ENCODE data around the gene MELTF.
"Not testable (repeated sequence)": the region's sequence is repeated elsewhere in the genome, so short reads cannot be mapped to it uniquely, and the experiment has no call there.

Gene MELTF

GRCh38 chr3:197029511-197030167 is at the start of gene MELTF:
Gene MELTF, minus strand, starts transcription at chr3:197029817. Its CDS starts 115 bp downstream, at chr3:197029702.
- peak within 1 kb of the TSS; percentile 83 for H3K27ac Mint-ChIP-seq
- H3K27me3 Mint-ChIP-seq = peaks cover 47 to 70% of the 10 kb centered on the region in 2 donors
- H3K9me3 Mint-ChIP-seq = no peaks in the 10 kb centered on the region
- H3K36me3 Mint-ChIP-seq = peaks cover 31 to 32% of the 10 kb centered on the region in 2 donors
- peak; percentile 76 for DNase-seq
- peaks cover 25 to 51% of the 10 kb centered on the region in 2 donors for H3K4me1 Mint-ChIP-seq
- ATAC-seq (replicated peaks) = peak; percentile 81 to 84
- peak within 1 kb of the TSS; percentile 87 to 95 for H3K4me3 Mint-ChIP-seq

- Mint-ChIP-seq H3K9me3 (no peaks in the 10 kb centered on the region), H3K36me3 (peaks cover 27 to 36% of the 10 kb centered on the region in 2 donors), H3K27ac (no peak overlapping the region), H3K27me3 (no peaks in the 10 kb centered on the region), H3K4me1 (no peaks in the 10 kb centered on the region), H3K4me3 (no peak overlapping the region)
- DNase-seq (no peak), ATAC-seq (replicated peaks) (no peak)
Measured at GRCh38 chr3:197076415-197076814, 46.8 kb upstream of the MELTF start.

DNA sequence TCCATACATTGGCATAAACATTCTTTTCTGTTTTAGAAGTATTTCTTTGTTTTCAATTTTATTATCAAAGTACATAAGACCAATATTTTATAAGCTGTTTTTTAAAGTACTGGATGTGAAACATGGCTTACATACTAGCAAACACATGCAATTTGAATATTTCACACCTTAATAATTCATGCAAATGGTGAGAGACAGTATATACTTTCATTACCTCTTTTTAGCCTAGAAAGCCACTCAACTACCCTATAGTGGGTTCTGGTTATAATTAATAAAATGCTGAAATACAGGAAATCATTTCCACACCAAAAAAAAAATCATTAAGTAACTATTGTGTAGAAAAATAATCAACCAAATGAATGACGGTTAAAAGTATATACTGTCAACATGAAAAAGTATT is 38.5 kb upstream of the MELTF start:
- no peaks in the 10 kb centered on the region for H3K9me3 Mint-ChIP-seq
- H3K4me3 Mint-ChIP-seq = no peak overlapping the region
- H3K36me3 Mint-ChIP-seq = peaks cover 26 to 30% of the 10 kb centered on the region in 2 donors
- peaks cover 2 to 10% of the 10 kb centered on the region in 2 donors for H3K4me1 Mint-ChIP-seq
- DNase-seq (no peak), ATAC-seq (replicated peaks) (peak; percentile 60 to 75)
- no peaks in the 10 kb centered on the region for H3K27me3 Mint-ChIP-seq
- H3K27ac Mint-ChIP-seq = no peak overlapping the region

DNA sequence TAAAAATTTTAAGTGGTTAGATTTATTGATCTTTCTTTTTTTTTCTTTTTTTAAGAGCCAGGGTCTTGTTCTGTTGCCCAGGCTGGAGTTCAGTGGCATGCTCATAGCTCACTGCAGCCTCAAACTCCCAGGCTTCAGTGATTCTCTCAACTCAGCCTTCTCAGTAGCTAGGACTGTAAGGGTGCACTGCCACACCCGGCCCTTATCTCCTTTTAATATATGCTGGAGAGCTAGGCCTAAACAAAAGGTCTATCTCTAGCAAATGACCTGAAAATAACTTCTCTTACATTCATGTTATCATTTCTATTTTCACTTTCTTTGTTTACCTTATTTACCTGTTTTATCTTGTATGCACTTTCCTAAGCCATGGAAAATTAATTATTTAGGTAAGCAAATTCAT is 35.2 kb upstream of the MELTF start:
- no peak for ATAC-seq (replicated peaks)
- Mint-ChIP-seq H3K4me3 (no peak overlapping the region), H3K27me3 (no peaks in the 10 kb centered on the region), H3K27ac (no peak overlapping the region), H3K9me3 (no peaks in the 10 kb centered on the region), H3K36me3 (peaks cover 30 to 37% of the 10 kb centered on the region in 2 donors), H3K4me1 (peaks cover 2 to 10% of the 10 kb centered on the region in 2 donors)
- DNase-seq = no peak

- Mint-ChIP-seq H3K27me3 (no peaks in the 10 kb centered on the region), H3K4me3 (no peak overlapping the region), H3K36me3 (peaks cover 48 to 56% of the 10 kb centered on the region in 2 donors), H3K4me1 (peaks cover 2 to 5% of the 10 kb centered on the region in 2 donors), H3K9me3 (no peaks in the 10 kb centered on the region), H3K27ac (no peak overlapping the region)
- no peak for DNase-seq
- ATAC-seq (replicated peaks) = no peak
Measured at GRCh38 chr3:197062446-197062845, 32.8 kb upstream of the MELTF start.

DNA sequence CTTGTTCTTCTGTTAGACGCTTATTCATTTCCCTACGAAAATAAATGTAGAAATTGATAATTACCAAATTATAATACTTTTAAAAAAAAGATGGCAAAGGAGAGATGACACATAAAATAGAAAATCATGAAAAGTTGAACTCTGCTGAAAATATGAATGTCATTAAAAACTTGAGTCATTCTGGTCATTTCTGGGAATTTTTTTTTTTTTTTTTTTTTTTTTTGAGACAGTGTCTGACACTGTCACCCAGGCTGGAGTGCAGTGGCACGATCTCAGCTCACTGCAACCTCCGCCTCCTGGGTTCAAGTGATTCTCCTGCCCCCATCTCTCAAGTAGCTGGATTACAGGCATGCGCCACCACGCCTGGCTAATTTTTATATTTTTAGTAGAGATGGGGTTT is 22.0 kb upstream of the MELTF start:
- H3K4me3 Mint-ChIP-seq, DNase-seq, H3K27me3 Mint-ChIP-seq, H3K9me3 Mint-ChIP-seq: not testable (repeated sequence)
- Mint-ChIP-seq H3K36me3 (peaks cover 36 to 69% of the 10 kb centered on the region in 2 donors), H3K4me1 (peaks cover 6 to 22% of the 10 kb centered on the region in 2 donors), H3K27ac (peak overlapping the region; percentile 71)
- ATAC-seq (replicated peaks) = peak; percentile 55 to 67

DNA sequence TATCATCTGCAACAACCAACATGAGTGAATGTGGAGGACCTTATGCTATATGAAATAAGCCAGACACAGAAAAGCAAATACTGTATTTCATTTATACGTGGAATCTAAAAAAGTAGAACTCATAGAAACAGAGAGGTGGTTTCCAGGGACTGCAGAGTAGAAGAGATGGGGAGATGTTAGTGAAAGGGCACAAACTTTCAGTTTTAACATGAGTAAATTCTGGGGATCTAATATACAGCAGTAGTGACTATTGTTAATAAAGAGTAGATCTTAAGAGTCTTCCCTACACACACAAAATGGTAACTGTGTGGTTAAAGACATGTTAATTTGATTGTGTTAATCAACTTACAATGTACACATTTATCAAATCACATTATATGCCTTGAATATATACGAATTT is 20.9 kb upstream of the MELTF start:
- H3K27me3 Mint-ChIP-seq = no peaks in the 10 kb centered on the region
- peaks cover 6 to 22% of the 10 kb centered on the region in 2 donors for H3K4me1 Mint-ChIP-seq
- no peak overlapping the region for H3K4me3 Mint-ChIP-seq
- peak overlapping the region; percentile 62 for H3K27ac Mint-ChIP-seq
- DNase-seq (no peak), ATAC-seq (replicated peaks) (peak; percentile 78 to 85)
- no peaks in the 10 kb centered on the region for H3K9me3 Mint-ChIP-seq
- peaks cover 40 to 68% of the 10 kb centered on the region in 2 donors for H3K36me3 Mint-ChIP-seq

DNA sequence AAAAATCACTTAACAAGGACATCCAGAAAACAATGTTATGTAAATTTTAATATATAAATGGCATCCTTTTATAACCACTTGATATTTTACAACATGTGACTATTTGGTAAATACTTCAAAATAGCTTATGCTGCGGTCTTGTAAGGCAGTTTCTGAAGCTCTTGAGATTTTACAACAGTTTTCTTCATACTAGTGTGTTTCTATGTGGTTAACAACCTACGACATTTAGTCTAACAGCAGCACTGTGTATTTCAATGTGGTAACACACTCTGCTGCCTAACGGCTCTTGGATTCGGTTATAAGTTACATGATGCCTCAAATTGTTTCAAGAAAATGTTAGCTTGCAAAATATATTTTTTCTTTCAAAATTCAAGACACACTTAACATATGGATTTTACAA is 12.9 kb upstream of the MELTF start:
- Mint-ChIP-seq H3K4me3 (no peak overlapping the region), H3K36me3 (peaks cover 17 to 27% of the 10 kb centered on the region in 2 donors), H3K9me3 (no peaks in the 10 kb centered on the region), H3K27ac (no peak overlapping the region), H3K27me3 (no peaks in the 10 kb centered on the region), H3K4me1 (peaks cover 2 to 10% of the 10 kb centered on the region in 2 donors)
- no peak for DNase-seq
- no peak for ATAC-seq (replicated peaks)

- H3K27ac Mint-ChIP-seq = no peak overlapping the region
- no peak for ATAC-seq (replicated peaks)
- no peak overlapping the region for H3K4me3 Mint-ChIP-seq
Measured at GRCh38 chr3:197041875-197042488, 12.4 kb upstream of the MELTF start.

GRCh38 chr3:197040658-197041057 is 11.0 kb upstream of the MELTF start:
- H3K27me3 Mint-ChIP-seq = peaks cover under 1 to 4% of the 10 kb centered on the region in 2 donors
- no peak for DNase-seq
- no peak overlapping the region for H3K27ac Mint-ChIP-seq
- no peaks in the 10 kb centered on the region for H3K9me3 Mint-ChIP-seq
- H3K4me3 Mint-ChIP-seq = no peak overlapping the region
- no peak for ATAC-seq (replicated peaks)
- peaks cover 10 to 20% of the 10 kb centered on the region in 2 donors for H3K4me1 Mint-ChIP-seq
- H3K36me3 Mint-ChIP-seq = peaks cover 6 to 13% of the 10 kb centered on the region in 2 donors

More at GRCh38 chr3:197041875-197042488, 12.4 kb upstream of the MELTF start:
- no peaks in the 10 kb centered on the region for H3K9me3 Mint-ChIP-seq
- peaks cover 17 to 23% of the 10 kb centered on the region in 2 donors for H3K36me3 Mint-ChIP-seq
- no peak for DNase-seq
- H3K4me1 Mint-ChIP-seq = peaks cover 6 to 15% of the 10 kb centered on the region in 2 donors
- H3K27me3 Mint-ChIP-seq = no peaks in the 10 kb centered on the region

DNA sequence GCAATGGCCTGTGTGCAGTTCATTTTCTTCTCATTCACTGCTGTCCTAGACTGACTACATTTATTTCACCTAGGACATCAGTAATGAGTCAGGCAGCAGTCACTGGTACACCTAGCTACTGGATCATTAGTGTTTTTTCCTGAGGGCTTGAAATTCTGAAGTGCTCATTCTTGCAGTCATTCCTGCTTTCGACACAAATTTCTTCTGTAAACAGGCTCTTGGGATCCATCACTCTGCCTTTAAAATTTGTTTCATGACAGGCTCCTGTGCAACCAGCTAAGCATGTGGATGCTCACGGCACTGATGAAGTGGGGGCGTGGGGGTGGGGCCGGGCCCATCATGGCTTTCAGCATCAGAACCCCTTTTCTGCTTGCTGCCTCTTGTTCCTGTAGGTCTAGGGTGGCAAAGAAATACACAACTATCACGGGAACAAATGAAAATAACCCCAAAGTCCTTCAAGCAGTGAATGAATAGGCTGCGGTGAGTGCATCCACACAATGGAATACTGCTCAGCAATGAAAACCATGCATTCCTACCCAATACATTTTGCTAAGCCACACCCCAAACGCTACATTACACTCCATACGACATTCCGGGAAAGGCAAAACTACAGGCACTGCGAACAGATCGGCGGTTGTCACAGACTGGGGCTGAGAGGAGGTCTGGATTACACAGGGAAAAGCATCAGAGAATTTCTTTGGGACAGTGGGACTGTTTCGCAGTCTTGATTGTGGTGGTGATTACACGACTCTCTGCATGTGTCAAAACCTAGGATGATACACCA is 9.3 kb upstream of the MELTF start:
- Mint-ChIP-seq H3K9me3 (no peaks in the 10 kb centered on the region), H3K36me3 (peaks cover 0 to 2% of the 10 kb centered on the region in 2 donors), H3K4me1 (peaks cover 12 to 27% of the 10 kb centered on the region in 2 donors), H3K27me3 (peaks cover 17 to 20% of the 10 kb centered on the region in 2 donors), H3K4me3 (no peak overlapping the region), H3K27ac (no peak overlapping the region)
- DNase-seq (no peak), ATAC-seq (replicated peaks) (no peak)

- Mint-ChIP-seq H3K9me3 (no peaks in the 10 kb centered on the region), H3K36me3 (no peaks in the 10 kb centered on the region), H3K27ac (no peak overlapping the region), H3K4me1 (peaks cover 14 to 35% of the 10 kb centered on the region in 2 donors), H3K4me3 (no peak overlapping the region), H3K27me3 (peaks cover 35 to 39% of the 10 kb centered on the region in 2 donors)
- no peak for DNase-seq
- no peak for ATAC-seq (replicated peaks)
Measured at GRCh38 chr3:197035577-197035976, 6.0 kb upstream of the MELTF start.

DNA sequence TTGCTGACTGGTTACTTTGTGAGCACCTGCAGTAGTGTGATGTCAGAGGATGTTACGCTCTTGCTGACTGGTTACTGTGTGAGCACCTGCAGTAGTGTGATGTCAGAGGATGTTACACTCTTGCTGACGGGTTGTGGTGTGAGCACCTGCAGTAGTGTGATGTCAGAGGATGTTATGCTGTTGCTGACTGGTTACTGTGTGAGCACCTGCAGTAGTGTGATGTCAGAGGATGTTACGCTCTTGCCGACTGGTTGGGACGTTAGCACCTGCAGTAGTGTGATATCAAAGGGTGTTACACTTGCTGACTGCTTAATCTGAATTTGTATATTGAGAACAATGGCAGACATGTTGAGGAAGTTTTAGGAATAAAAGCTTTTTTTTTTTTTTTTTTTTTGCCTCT is 5.2 kb upstream of the MELTF start:
- Mint-ChIP-seq H3K4me1 (peaks cover 15 to 38% of the 10 kb centered on the region in 2 donors), H3K27me3 (peaks cover 41 to 47% of the 10 kb centered on the region in 2 donors)
- not testable (repeated sequence) for H3K36me3 Mint-ChIP-seq; H3K27ac Mint-ChIP-seq; H3K9me3 Mint-ChIP-seq; ATAC-seq (replicated peaks); H3K4me3 Mint-ChIP-seq; DNase-seq

- not testable (repeated sequence) for H3K9me3 Mint-ChIP-seq; H3K4me3 Mint-ChIP-seq; H3K36me3 Mint-ChIP-seq; H3K27ac Mint-ChIP-seq; ATAC-seq (replicated peaks); DNase-seq
- peaks cover 46 to 48% of the 10 kb centered on the region in 2 donors for H3K27me3 Mint-ChIP-seq
- H3K4me1 Mint-ChIP-seq = peaks cover 15 to 33% of the 10 kb centered on the region in 2 donors
Measured at GRCh38 chr3:197033764-197034163, 4.1 kb upstream of the MELTF start.
